ENCODE results near the gene FMO3. TPM values are rescaled to one million over a fixed set of nuclear protein-coding genes. Genes with fewer than 3 reads are reported as not detected.

Gene FMO3
- total and polyA plus RNA-seq, 2 donors (not counting 3 experiments of a cell fraction or from before 2014, with no cell fraction given) = not detected

DNA sequence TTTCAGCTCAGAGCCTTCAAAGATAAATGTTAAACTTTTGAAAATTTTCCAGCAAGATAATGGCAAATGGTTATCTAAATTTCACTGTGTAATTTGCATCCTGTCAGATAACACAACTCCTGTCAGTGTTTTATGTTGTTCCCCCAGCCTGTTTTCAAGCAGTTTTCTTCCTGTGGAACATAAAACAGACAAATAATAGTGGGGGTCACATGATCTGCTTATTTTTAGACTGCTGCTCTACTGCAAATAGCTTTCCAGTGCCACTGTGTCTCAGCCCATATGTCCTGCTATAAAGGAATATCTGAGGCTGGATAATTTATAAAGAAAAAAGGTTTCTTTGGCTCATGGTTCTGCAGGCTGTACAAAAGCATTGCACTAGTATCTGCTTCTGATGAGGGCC, 32.2 kb downstream of the FMO3 start:
- Histone ChIP-seq H2AFZ (ENCODE audit: low read depth, low read length) (no peak overlapping the region), H4K20me1 (replicated peaks; ENCODE audit: control insufficient read depth, extremely low read depth, insufficient read depth, low read length) (no peaks in the 10 kb centered on the region), H3K9ac (replicated peaks; ENCODE audit: extremely low read depth, insufficient read depth, low read length) (no peak overlapping the region), H3K4me3 (replicated peaks in 1 of 3; ENCODE audit: insufficient read depth in 1 of 3, low read depth in 1 of 3, low read length in 3 of 3) (no peak overlapping the region), H3K79me2 (ENCODE audit: control insufficient read depth, insufficient read depth, low read length) (no peaks in the 10 kb centered on the region), H3K9me1 (replicated peaks; ENCODE audit: control insufficient read depth, extremely low read depth, insufficient read depth, low read length) (no peaks in the 10 kb centered on the region), H3K4me1 (ENCODE audit: control insufficient read depth, extremely low read depth, insufficient read depth, low read length) (no peaks in the 10 kb centered on the region), H3K36me3 (ENCODE audit: control insufficient read depth in 2 of 2, extremely low read depth in 1 of 2, insufficient read depth in 2 of 2, low read length in 2 of 2) (no peaks in the 10 kb centered on the region), H3K4me2 (ENCODE audit: insufficient read depth, low read length) (no peak overlapping the region), H3K9me3 (replicated peaks; ENCODE audit: control insufficient read depth, insufficient read depth, low read length) (no peaks in the 10 kb centered on the region), H3K27me3 (ENCODE audit: control insufficient read depth in 2 of 2, insufficient read depth in 2 of 2, low read length in 2 of 2) (no peaks in the 10 kb centered on the region), H3K27ac (ENCODE audit: insufficient read depth, low read depth, low read length) (no peak overlapping the region)
- dilution Hi-C loops (cut with MboI; ENCODE audit: extremely low pct_ligation_motif_present, low sequenced_read_pairs) (no loop called here), intact Hi-C loops (cut with micrococcal nuclease) (no loop called here)
- CTCF ChIA-PET = no interaction called here
- BruUV-seq (replicated peaks) = no TSS peak
- TF ChIP-seq JUN (IDR thresholded peaks at IDR 0.05; ENCODE audit: borderline replicate concordance, insufficient read depth, insufficient read length, low read depth) = no peak
- no peak for TF ChIP-seq POLR2A (IDR thresholded peaks at IDR 0.05; ENCODE audit: low read depth, low read length)
- no peak for TF ChIP-seq MYC (IDR thresholded peaks at IDR 0.05; ENCODE audit: low read depth, low read length)
- no peak for TF ChIP-seq FOS (IDR thresholded peaks at IDR 0.05; ENCODE audit: borderline replicate concordance, insufficient read depth, low read length)
- no peak for TF ChIP-seq EZH2 (IDR thresholded peaks at IDR 0.05; ENCODE audit: borderline replicate concordance, low read depth, low read length, severe bottlenecking)
- no peak for TF ChIP-seq MAX (IDR thresholded peaks at IDR 0.05; ENCODE audit: insufficient read depth, insufficient read length)
- no peak for TF ChIP-seq POLR2AphosphoS5 (IDR thresholded peaks at IDR 0.05; ENCODE audit: insufficient read depth, low read depth, low read length)
- no peak for TF ChIP-seq GATA2 (IDR thresholded peaks at IDR 0.05; ENCODE audit: insufficient read depth, insufficient read length, low read depth, low read length)
- TF ChIP-seq, protein P1, sequence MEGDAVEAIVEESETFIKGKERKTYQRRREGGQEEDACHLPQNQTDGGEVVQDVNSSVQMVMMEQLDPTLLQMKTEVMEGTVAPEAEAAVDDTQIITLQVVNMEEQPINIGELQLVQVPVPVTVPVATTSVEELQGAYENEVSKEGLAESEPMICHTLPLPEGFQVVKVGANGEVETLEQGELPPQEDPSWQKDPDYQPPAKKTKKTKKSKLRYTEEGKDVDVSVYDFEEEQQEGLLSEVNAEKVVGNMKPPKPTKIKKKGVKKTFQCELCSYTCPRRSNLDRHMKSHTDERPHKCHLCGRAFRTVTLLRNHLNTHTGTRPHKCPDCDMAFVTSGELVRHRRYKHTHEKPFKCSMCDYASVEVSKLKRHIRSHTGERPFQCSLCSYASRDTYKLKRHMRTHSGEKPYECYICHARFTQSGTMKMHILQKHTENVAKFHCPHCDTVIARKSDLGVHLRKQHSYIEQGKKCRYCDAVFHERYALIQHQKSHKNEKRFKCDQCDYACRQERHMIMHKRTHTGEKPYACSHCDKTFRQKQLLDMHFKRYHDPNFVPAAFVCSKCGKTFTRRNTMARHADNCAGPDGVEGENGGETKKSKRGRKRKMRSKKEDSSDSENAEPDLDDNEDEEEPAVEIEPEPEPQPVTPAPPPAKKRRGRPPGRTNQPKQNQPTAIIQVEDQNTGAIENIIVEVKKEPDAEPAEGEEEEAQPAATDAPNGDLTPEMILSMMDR (IDR thresholded peaks at IDR 0.05; ENCODE audit: extremely low read depth in 1 of 2, insufficient read depth in 1 of 2, low read depth in 1 of 2, low read length in 2 of 2) = no peak
- DNase-seq (ENCODE audit: low read depth, low spot score) (no peak), FAIRE-seq (no peak)
- POLR2A ChIA-PET = no interaction called here
